ENCODE measurements around the gene AGTPBP1. TPM values are rescaled to one million over a fixed set of nuclear protein-coding genes. Genes with fewer than 3 reads are reported as not detected.

AGTPBP1 gene
- total and polyA plus RNA-seq, 8 donors: 24.0 to 44.0 (median 26.6) TPM

- H3K9me3 ChIP-seq: no peaks in the 10 kb centered on the region
- peak overlapping the region in 1 of 2 donors; percentile 66 for H3K27ac ChIP-seq
- no peaks in the 10 kb centered on the region for H3K27me3 ChIP-seq
- H3K36me3 ChIP-seq: no peaks in the 10 kb centered on the region
- DNase-seq (no peak), ATAC-seq (no peak)
- intact Hi-C loops (cut with DNase I): no loop called here
- H3K4me3 ChIP-seq: no peak overlapping the region
- peaks cover 0 to 40% of the 10 kb centered on the region in 2 donors for H3K4me1 ChIP-seq
- TF ChIP-seq CTCF (IDR thresholded peaks at IDR 0.05): no peak
These were observed 208.2 kb downstream of the AGTPBP1 start for GRCh38 chr9:85533538-85533937.

GRCh38 chr9:85530721-85531120 is 211.0 kb downstream of the AGTPBP1 start:
- DNase-seq (peak in 1 of 4 donors; percentile 17), ATAC-seq (no peak)
- Histone ChIP-seq H3K36me3 (no peaks in the 10 kb centered on the region), H3K4me3 (no peak overlapping the region), H3K27ac (no peak overlapping the region), H3K4me1 (peaks cover 0 to 33% of the 10 kb centered on the region in 2 donors), H3K27me3 (no peaks in the 10 kb centered on the region), H3K9me3 (no peaks in the 10 kb centered on the region)
- intact Hi-C loops (cut with DNase I): no loop called here
- TF ChIP-seq CTCF (IDR thresholded peaks at IDR 0.05): no peak

- no peak for ATAC-seq
- peak overlapping the region; percentile 33 to 48 for H3K27ac ChIP-seq
- TF ChIP-seq CTCF (IDR thresholded peaks at IDR 0.05): no peak
- H3K4me3 ChIP-seq: no peak overlapping the region
- peaks cover 0 to 11% of the 10 kb centered on the region in 2 donors for H3K27me3 ChIP-seq
- no peaks in the 10 kb centered on the region for H3K36me3 ChIP-seq
- intact Hi-C loops (cut with DNase I): no loop called here
- no peak for DNase-seq
- peaks cover 0 to 13% of the 10 kb centered on the region in 2 donors for H3K4me1 ChIP-seq
- H3K9me3 ChIP-seq: no peaks in the 10 kb centered on the region
These were observed 213.1 kb downstream of the AGTPBP1 start for GRCh38 chr9:85528607-85529006.

- Histone ChIP-seq H3K4me1 (peaks cover 0 to 16% of the 10 kb centered on the region in 2 donors), H3K27ac (peak overlapping the region; percentile 33 to 48), H3K4me3 (no peak overlapping the region), H3K27me3 (peaks cover 0 to 16% of the 10 kb centered on the region in 2 donors), H3K9me3 (no peaks in the 10 kb centered on the region), H3K36me3 (no peaks in the 10 kb centered on the region)
- ATAC-seq (no peak), DNase-seq (no peak)
- TF ChIP-seq CTCF (IDR thresholded peaks at IDR 0.05): no peak
- intact Hi-C loops (cut with DNase I): no loop called here
These were observed 213.6 kb downstream of the AGTPBP1 start for GRCh38 chr9:85528142-85528541.

- H3K4me1 ChIP-seq: peaks cover 0 to 15% of the 10 kb centered on the region in 2 donors
- DNase-seq: peak in 1 of 4 donors; percentile 16
- peaks cover 0 to 22% of the 10 kb centered on the region in 2 donors for H3K27me3 ChIP-seq
- H3K4me3 ChIP-seq: no peak overlapping the region
- no peaks in the 10 kb centered on the region for H3K9me3 ChIP-seq
- intact Hi-C loops (cut with DNase I): no loop called here
- no peak for TF ChIP-seq CTCF (IDR thresholded peaks at IDR 0.05)
- ATAC-seq: no peak
- H3K27ac ChIP-seq: peak overlapping the region; percentile 33 to 48
- no peaks in the 10 kb centered on the region for H3K36me3 ChIP-seq
These were observed 214.3 kb downstream of the AGTPBP1 start for GRCh38 chr9:85527331-85528020.
